Measurements from ENCODE around the gene SQOR. TPM values are rescaled to one million over a fixed set of nuclear protein-coding genes. Genes with fewer than 3 reads are reported as not detected.
A peak's percentile ranks its signal among the peaks of the same experiment; 100 is the strongest.

SQOR gene
- total RNA-seq, 2 donors from 2014 or later: 29.4 to 83.8 TPM

DNA sequence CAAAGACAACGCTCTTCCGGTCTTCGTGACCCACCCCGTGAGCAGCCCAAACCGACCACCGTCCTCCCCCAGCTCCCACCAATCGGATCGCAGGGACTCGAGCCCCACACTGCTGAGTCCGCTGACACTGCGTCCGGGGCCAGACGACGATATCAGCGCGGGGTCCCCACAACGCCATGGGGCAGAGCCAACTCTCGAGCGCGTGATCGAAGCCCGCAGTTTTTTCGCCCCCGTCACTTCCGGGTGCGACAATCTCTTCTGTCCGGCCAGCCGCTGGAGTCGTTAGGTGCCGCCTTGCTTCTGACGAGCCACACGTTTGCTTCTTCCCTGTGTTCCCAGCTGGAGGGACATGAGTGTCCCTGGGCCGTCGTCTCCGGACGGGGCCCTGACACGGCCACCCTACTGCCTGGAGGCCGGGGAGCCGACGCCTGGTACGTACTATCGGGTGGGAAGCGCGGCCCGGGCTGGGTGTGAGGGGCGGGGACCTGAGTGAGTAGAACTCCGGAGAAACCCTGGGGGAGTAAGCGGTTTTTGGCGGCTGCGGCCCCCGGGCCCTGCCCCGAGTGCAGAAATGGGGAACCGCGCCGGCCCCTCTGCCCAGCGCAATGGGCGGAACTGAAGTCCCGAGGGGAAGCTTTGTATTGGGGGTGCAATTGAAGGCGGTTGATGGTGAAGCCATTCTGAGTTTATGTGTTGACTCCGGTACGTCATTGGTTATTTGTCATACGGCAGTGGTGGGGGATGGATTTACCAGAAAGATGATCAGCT is 47.5 kb upstream of the SQOR start, which contains the start of gene BLOC1S6:
TSS of gene BLOC1S6 (plus strand) at position 285 of the 768 bp plus-strand sequence. CDS start at position 350, 65 bp downstream.
- Histone ChIP-seq H3K36me3 (no peaks in the 10 kb centered on the region), H3K4me1 (replicated peaks) (no peaks in the 10 kb centered on the region), H3K27ac (peak within 1 kb of the TSS; percentile 98 to 99), H3K9me3 (no peaks in the 10 kb centered on the region), H3K27me3 (replicated peaks; ENCODE audit: insufficient read depth) (no peaks in the 10 kb centered on the region), H3K4me3 (peak within 1 kb of the TSS; percentile 91 to 95)
- intact Hi-C loops (cut with DNase I): loop anchor here (5.0 to 10.0 kb wide), 2 partner anchors 185 to 422 kb away; a partner anchor contains a TSS
- TF ChIP-seq POLR2AphosphoS5 (IDR thresholded peaks at IDR 0.05) (peak; percentile 87), POLR2A (IDR thresholded peaks at IDR 0.05) (peak; percentile 52)
- TF ChIP-seq, protein P1, sequence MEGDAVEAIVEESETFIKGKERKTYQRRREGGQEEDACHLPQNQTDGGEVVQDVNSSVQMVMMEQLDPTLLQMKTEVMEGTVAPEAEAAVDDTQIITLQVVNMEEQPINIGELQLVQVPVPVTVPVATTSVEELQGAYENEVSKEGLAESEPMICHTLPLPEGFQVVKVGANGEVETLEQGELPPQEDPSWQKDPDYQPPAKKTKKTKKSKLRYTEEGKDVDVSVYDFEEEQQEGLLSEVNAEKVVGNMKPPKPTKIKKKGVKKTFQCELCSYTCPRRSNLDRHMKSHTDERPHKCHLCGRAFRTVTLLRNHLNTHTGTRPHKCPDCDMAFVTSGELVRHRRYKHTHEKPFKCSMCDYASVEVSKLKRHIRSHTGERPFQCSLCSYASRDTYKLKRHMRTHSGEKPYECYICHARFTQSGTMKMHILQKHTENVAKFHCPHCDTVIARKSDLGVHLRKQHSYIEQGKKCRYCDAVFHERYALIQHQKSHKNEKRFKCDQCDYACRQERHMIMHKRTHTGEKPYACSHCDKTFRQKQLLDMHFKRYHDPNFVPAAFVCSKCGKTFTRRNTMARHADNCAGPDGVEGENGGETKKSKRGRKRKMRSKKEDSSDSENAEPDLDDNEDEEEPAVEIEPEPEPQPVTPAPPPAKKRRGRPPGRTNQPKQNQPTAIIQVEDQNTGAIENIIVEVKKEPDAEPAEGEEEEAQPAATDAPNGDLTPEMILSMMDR (IDR thresholded peaks at IDR 0.05): no peak
- peak; percentile 81 for DNase-seq (ENCODE audit: low spot score)
- under 1% methylated on average over 62 of the region's 62 CpGs for WGBS

DNA sequence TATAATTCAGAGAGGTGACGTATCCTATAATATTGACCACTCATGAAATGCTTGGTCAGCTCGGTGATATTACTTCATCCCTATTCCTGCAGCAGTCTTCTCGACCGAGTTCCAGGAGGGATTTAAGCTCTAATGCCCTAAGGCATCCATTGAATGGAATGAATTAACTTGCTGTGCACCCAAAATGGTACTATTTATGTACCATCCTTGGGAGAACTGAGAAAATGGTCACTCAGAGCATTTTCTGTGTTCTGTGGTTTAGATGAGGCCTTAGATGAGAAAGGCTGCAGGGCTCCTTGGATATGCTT is 47.0 kb upstream of the SQOR start:
- DNase-seq (ENCODE audit: low spot score): no peak
- intact Hi-C loops (cut with DNase I): loop anchor here (5.0 to 10.0 kb wide), 2 partner anchors 186 to 423 kb away; a partner anchor contains a TSS
- no peaks in the 10 kb centered on the region for H3K36me3 ChIP-seq
- H3K4me3 ChIP-seq: peak overlapping the region; percentile 91 to 95
- no peaks in the 10 kb centered on the region for H3K27me3 ChIP-seq (replicated peaks; ENCODE audit: insufficient read depth)
- H3K27ac ChIP-seq: peak overlapping the region; percentile 98 to 99
- TF ChIP-seq POLR2A (IDR thresholded peaks at IDR 0.05): no peak
- no peak for TF ChIP-seq POLR2AphosphoS5 (IDR thresholded peaks at IDR 0.05)
- TF ChIP-seq, protein P1 (IDR thresholded peaks at IDR 0.05): no peak
- WGBS: under 1% methylated on average over 4 of the region's 4 CpGs
- no peaks in the 10 kb centered on the region for H3K4me1 ChIP-seq (replicated peaks)
- no peaks in the 10 kb centered on the region for H3K9me3 ChIP-seq

DNA sequence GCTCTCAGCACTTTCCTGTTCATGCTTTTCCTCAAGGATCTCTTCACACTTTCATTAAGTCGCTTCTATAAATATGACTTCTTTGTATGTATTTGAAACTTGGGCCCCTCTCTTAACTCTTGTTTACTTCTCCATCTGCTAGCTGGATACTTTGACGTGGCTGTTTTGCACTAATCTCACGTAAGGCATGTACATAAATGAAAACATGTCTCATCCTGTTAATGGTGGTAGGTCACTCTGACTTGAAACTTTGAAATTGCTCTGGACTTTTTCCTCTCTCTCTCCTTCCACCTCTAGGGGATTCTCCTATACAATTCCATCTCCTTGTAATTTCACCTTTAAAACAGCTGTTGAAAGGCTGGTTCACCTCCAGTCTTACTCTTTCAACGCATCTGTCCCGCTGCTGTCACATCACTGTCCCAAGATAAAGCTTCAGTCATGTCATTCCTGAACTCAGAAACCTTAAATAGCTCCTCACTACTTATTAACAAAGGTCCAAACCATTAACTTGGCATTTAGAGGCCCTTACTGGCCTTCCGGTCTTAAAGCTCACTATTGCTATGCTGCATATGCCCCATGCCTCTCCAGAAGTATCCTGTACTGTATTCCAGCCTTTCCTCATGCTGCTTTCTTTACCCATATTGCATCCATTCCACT is 46.5 kb upstream of the SQOR start:
- intact Hi-C loops (cut with DNase I): loop anchor here (5.0 to 10.0 kb wide), 2 partner anchors 186 to 424 kb away; a partner anchor contains a TSS
- 25% methylated on average over 6 of the region's 6 CpGs for WGBS
- no peaks in the 10 kb centered on the region for H3K9me3 ChIP-seq
- peak overlapping the region; percentile 98 to 99 for H3K27ac ChIP-seq
- H3K36me3 ChIP-seq: no peaks in the 10 kb centered on the region
- H3K27me3 ChIP-seq (replicated peaks; ENCODE audit: insufficient read depth): no peaks in the 10 kb centered on the region
- DNase-seq (ENCODE audit: low spot score): no peak
- no peaks in the 10 kb centered on the region for H3K4me1 ChIP-seq (replicated peaks)
- peak overlapping the region; percentile 91 to 95 for H3K4me3 ChIP-seq
- TF ChIP-seq POLR2A (IDR thresholded peaks at IDR 0.05) (no peak), POLR2AphosphoS5 (IDR thresholded peaks at IDR 0.05) (no peak)
- TF ChIP-seq, protein P1 (IDR thresholded peaks at IDR 0.05): no peak

DNA sequence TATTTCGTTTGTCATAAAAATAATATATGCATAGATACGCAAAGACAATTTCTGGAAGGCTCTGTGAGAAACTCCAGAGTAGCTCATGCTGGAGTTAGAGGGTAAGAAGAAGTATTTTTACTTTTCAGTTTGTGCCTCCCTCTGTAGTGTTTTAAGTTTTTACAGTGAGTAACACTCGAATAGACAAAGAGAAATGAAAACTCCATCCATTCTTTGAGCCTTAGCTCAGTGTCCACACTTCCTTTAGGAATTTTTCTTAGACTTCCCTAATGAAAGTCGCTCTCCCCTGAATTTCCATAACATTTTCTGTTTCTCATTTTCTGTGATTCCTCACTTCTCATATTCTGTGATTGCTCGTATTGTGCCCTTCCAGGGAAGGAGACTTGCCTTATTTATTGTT is 45.6 kb upstream of the SQOR start:
- H3K36me3 ChIP-seq: no peaks in the 10 kb centered on the region
- no peaks in the 10 kb centered on the region for H3K9me3 ChIP-seq
- peak overlapping the region in 1 of 2 donors; percentile 99 for H3K27ac ChIP-seq
- TF ChIP-seq, protein P1 (IDR thresholded peaks at IDR 0.05): no peak
- TF ChIP-seq POLR2A (IDR thresholded peaks at IDR 0.05): no peak
- peak overlapping the region; percentile 91 to 95 for H3K4me3 ChIP-seq
- WGBS: 63% methylated on average over 5 of the region's 5 CpGs
- no peak for DNase-seq (ENCODE audit: low spot score)
- intact Hi-C loops (cut with DNase I): loop anchor here (5.0 to 10.0 kb wide), 2 partner anchors 187 to 424 kb away; a partner anchor contains a TSS
- H3K4me1 ChIP-seq (replicated peaks): no peaks in the 10 kb centered on the region
- H3K27me3 ChIP-seq (replicated peaks; ENCODE audit: insufficient read depth): no peaks in the 10 kb centered on the region
